Loucy (cell line): ENCODE measurements around the gene CHST9.
"Not testable (repeated sequence)": the region's sequence is repeated elsewhere in the genome, so short reads cannot be mapped to it uniquely, and the experiment has no call there.

ENCODE experiments used
- EZH2phosphoT487 ChIP-seq: fragments of 200-600 bp; IDR thresholded peaks from 2 replicates; pipeline ENCODE4 v1.6.1; 2018; ENCODE audit warnings: antibody characterized with exemption, mild to moderate bottlenecking, moderate library complexity, borderline replicate concordance
- TF ChIP-seq, protein P1 (sequence below): fragments of 200-600 bp; sonication (generic); conservative IDR thresholded peaks from 2 replicates; pipeline ENCODE4 v1.5.1; 2014; ENCODE audit warnings: mild to moderate bottlenecking, antibody characterized with exemption, low read length

DNA sequence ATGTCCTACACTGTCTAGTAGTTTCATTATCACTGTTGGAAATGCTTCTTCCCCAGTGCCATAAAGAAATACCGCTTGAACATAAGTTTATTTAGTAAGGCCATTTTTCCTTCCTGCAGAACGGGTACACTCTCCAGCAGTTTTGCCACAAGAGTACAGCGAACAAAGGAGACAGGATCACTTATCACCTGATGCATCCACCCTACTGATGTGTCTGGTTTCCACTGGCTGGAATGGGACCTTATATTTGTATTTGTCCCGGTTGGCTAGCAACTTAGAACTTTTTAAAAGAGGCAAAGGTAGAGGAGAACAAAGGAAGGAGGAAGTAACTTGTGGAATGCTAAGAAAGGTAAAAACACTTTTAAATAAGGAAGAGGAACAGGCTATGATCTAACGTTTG lies 46.1 kb upstream of the CHST9 start:
- TF ChIP-seq, protein P1, sequence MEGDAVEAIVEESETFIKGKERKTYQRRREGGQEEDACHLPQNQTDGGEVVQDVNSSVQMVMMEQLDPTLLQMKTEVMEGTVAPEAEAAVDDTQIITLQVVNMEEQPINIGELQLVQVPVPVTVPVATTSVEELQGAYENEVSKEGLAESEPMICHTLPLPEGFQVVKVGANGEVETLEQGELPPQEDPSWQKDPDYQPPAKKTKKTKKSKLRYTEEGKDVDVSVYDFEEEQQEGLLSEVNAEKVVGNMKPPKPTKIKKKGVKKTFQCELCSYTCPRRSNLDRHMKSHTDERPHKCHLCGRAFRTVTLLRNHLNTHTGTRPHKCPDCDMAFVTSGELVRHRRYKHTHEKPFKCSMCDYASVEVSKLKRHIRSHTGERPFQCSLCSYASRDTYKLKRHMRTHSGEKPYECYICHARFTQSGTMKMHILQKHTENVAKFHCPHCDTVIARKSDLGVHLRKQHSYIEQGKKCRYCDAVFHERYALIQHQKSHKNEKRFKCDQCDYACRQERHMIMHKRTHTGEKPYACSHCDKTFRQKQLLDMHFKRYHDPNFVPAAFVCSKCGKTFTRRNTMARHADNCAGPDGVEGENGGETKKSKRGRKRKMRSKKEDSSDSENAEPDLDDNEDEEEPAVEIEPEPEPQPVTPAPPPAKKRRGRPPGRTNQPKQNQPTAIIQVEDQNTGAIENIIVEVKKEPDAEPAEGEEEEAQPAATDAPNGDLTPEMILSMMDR = not testable (repeated sequence)
- TF ChIP-seq EZH2phosphoT487 = not testable (repeated sequence)
